Mucosa of descending colon (tissue), 3 donors: Measurements from ENCODE around the gene LEFTY1. TPM values are rescaled to one million over a fixed set of nuclear protein-coding genes. Genes with fewer than 3 reads are reported as not detected.
"Not testable (repeated sequence)": the region's sequence is repeated elsewhere in the genome, so short reads cannot be mapped to it uniquely, and the experiment has no call there.

Experiments
- ATAC-seq: fragments of 200-7000 bp; cut with Tn5 transposase; one replicate; pipeline ENCODE4 v1.9.1; 2020; ENCODE audit warnings: mild to moderate bottlenecking, moderate library complexity
- DNase-seq, 3 donors: peaks; one replicate each; pipeline ENCODE4 v3.0.0-alpha.2; 2020
- H3K36me3 ChIP-seq: fragments of 200-600 bp; one replicate; pipeline ENCODE4 v1.8.0; 2021; ENCODE audit warnings: low read depth, mild to moderate bottlenecking
- H3K4me1 ChIP-seq: fragments of 200-600 bp; one replicate; pipeline ENCODE4 v1.8.0; 2021; ENCODE audit warnings: low read depth, mild to moderate bottlenecking
- H3K4me3 ChIP-seq: fragments of 200-600 bp; one replicate; pipeline ENCODE4 v1.8.0; 2021; ENCODE audit warnings: mild to moderate bottlenecking
- H3K9me3 ChIP-seq: fragments of 200-600 bp; one replicate; pipeline ENCODE4 v1.8.0; 2021; ENCODE audit warnings: mild to moderate bottlenecking
- intact Hi-C, 2 donors: fragments of 100-400 bp; cut with DNase I in 1 of 2; cut with micrococcal nuclease in 1 of 2; formaldehyde crosslinking; loops; one replicate each; pipeline versions ENCODE4 v1.11.0 to v1.11.1; 2022; cut with DNase I, micrococcal nuclease
- long read RNA-seq, 2 donors: library from polyadenylated mRNA; unstranded; transcript quantifications; one replicate each; pipeline ENCODE4 v2.0.0, GENCODE V29; 2019 to 2021
- total RNA-seq, 3 donors: library from RNA; stranded (reverse); fragmentation: NEBNext Ultra II Directional in 2 of 3; extraction: Animal tissue kit (Norgen Biotek cat#: 25700) in 2 of 3; gene quantifications; one replicate each; pipeline versions ENCODE4 v1.2.1 to v1.2.4, GENCODE V29; 2021 to 2023
- TF ChIP-seq, protein P1 (sequence below): fragments of 200-600 bp; IDR thresholded peaks from one replicate; pipeline ENCODE4 v1.8.0; 2022; ENCODE audit warnings: antibody characterized with exemption, mild to moderate bottlenecking
- donor health status: DM: no; HTN: no; CAD: no; lungs with moderate emphysema.
- donor health status: DM: no; HTN: no; CAD: no.
- donor health status: DM: no; HTN: yes; CAD: no.

LEFTY1 gene
- total RNA-seq: 100 to 1,000 TPM in 1 of 3 donors, 10 to 100 TPM in 2; 27.3 to 199 (median 60.3) TPM
- long read RNA-seq, donor 1, transcript LEFTY1-201 (4 exons, 1,626 nt): major isoform, 40 of 49 reads
- long read RNA-seq, donor 1, partial matches to known transcripts: 8 of 49 reads
- long read RNA-seq, donor 1, other reads (novel, unspliced or antisense): 1 of 49 reads
- long read RNA-seq, donor 2, transcript LEFTY1-201 (4 exons, 1,626 nt): major isoform, 507 of 521 reads
- long read RNA-seq, donor 2, partial matches to known transcripts: 8 of 521 reads
- long read RNA-seq, donor 2, other reads (novel, unspliced or antisense): 6 of 521 reads

DNA sequence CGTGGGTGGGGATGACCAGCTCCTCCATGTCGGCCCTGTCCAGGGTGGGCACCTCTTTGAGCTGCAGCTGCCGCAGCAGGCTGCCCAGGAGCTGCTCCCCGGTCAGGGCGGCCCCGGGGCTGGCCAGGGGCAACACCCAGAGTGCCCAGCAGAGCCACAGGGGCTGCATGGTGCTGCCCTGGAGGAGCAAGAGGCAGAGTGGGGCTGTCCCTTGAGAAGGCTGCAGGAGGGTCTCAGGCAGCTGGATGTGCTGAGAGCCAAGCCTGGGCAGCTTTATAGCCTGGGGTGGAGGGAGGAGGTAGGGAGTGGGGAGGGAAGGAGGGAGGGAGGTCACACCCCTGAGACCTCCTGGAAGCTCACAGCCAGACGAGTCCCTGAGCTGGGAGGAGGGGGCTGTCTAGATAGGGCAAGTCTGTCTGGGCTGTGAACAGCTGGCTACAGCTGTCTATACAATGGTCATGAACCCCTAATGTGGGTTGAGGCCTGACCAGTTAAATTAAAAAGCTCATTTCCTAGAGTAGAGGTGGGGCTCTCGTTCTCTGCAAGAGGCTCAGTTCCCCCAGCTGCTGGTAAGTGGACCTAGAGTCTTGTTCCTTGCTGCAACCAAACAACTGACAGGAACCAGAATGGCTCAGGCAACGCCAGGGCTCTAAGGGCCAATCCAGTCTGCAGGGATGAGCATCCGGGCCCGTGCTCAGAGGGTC is at the start of gene LEFTY1:
Gene LEFTY1 (minus strand): TSS at position 249 of the 704 bp plus-strand sequence. CDS start 80 bp downstream, at position 169.
- intact Hi-C loops: no loop called here
- TF ChIP-seq, protein P1, sequence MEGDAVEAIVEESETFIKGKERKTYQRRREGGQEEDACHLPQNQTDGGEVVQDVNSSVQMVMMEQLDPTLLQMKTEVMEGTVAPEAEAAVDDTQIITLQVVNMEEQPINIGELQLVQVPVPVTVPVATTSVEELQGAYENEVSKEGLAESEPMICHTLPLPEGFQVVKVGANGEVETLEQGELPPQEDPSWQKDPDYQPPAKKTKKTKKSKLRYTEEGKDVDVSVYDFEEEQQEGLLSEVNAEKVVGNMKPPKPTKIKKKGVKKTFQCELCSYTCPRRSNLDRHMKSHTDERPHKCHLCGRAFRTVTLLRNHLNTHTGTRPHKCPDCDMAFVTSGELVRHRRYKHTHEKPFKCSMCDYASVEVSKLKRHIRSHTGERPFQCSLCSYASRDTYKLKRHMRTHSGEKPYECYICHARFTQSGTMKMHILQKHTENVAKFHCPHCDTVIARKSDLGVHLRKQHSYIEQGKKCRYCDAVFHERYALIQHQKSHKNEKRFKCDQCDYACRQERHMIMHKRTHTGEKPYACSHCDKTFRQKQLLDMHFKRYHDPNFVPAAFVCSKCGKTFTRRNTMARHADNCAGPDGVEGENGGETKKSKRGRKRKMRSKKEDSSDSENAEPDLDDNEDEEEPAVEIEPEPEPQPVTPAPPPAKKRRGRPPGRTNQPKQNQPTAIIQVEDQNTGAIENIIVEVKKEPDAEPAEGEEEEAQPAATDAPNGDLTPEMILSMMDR: no peak
- DNase-seq: peak; percentile 64 to 83 (median 74)
- peak within 1 kb of the TSS; percentile 22 for H3K4me3 ChIP-seq
- peak; percentile 61 for ATAC-seq
- H3K36me3 ChIP-seq: no peaks in the 10 kb centered on the region
- peaks cover 23% of the 10 kb centered on the region for H3K4me1 ChIP-seq
- H3K9me3 ChIP-seq: no peaks in the 10 kb centered on the region

DNA sequence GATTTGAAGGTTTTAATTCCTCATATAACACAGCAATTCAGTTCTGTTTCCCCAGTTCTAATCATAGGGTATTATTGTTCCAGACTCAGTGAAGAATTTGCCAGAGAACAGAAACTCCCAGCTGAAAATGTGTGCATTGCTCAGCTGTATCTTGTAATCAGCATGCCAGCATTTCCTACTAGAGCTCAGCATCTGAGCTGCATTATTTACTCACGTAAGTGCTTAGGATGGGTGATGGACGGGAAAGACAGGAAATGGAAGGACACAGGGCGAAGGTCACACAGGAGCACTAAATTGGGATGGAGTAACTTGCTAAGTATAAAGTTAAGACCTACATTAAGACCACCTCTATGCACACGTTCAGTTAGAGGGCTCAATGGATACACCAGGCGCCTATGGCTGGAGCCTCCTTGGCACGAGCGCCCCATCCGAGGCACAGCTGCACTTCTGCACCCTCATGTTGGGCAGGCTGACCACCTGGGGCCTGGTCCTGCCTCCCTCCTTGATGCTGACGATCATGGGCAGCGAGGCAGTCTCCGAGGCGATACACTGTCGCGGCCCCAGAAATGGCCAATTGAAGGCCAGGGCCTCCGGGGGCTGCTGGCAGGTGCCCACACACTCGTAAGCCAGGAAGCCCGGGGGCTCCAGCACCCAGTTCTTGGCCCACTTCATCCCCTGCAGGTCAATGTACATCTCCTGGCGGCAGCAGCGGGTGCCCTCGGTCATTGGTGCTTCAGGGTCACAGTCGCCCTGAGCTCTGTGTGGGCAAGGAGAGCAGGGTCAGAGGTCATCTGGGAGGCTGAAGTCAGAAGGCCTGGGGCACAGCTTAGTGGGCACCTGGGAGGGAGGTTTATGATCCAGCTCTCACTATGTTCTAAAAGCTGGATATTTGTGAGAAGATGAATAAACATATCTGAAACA is 48.4 kb upstream of the LEFTY1 start:
- H3K36me3 ChIP-seq: no peaks in the 10 kb centered on the region
- no peaks in the 10 kb centered on the region for H3K4me1 ChIP-seq
- no peak for ATAC-seq
- TF ChIP-seq, protein P1: no peak
- no peak for DNase-seq
- no peak overlapping the region for H3K4me3 ChIP-seq
- H3K9me3 ChIP-seq: no peaks in the 10 kb centered on the region
- intact Hi-C loops: no loop called here

DNA sequence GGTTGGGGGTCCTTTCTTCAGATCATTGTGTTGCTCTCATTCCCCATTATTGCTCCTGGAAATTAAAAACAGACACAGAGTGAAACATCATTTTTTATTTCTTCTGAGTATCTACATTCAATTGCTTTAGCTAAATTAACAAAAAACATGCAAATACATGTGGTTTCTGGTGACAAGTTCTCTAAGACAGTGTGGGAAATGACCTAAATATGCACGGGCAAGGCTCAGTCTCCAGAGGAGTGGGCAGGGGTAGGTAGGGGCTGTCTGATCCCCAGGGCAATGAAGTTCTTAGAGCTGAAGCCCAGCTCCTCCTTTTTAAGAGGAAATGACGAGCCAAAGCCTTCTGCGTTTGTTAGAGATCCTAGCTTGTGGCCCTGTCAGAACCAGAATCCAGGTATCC is 47.6 kb upstream of the LEFTY1 start:
- H3K36me3 ChIP-seq: no peaks in the 10 kb centered on the region
- DNase-seq (no peak), ATAC-seq (no peak)
- TF ChIP-seq, protein P1: no peak
- H3K4me3 ChIP-seq: no peak overlapping the region
- no peaks in the 10 kb centered on the region for H3K9me3 ChIP-seq
- intact Hi-C loops: no loop called here
- no peaks in the 10 kb centered on the region for H3K4me1 ChIP-seq

DNA sequence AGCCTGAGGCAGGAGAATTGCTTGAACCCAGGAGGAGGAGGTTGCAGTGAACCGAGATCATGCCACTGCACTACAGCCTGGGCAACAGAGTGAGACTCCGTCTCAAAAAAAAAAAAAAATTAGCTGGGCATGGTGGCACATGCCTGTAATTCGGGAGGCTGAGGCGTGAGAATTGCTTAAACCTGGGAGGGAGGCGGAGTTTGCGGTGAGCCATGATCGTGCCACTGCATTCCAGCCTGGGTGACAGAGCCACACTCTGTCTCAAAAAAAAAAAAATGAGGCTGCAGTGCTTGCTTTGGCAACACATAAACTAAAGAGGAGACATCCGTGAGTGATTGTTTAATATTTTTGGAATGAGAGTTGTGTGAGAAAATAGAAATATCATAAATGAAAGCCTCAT is 47.1 kb upstream of the LEFTY1 start:
- H3K36me3 ChIP-seq, DNase-seq, H3K4me3 ChIP-seq, H3K9me3 ChIP-seq, intact Hi-C loops, ATAC-seq, H3K4me1 ChIP-seq: not testable (repeated sequence)

- H3K9me3 ChIP-seq: no peaks in the 10 kb centered on the region
- H3K36me3 ChIP-seq: no peaks in the 10 kb centered on the region
- H3K4me1 ChIP-seq: no peaks in the 10 kb centered on the region
- TF ChIP-seq, protein P1: no peak
- DNase-seq (no peak), ATAC-seq (no peak)
- intact Hi-C loops: no loop called here
- no peak overlapping the region for H3K4me3 ChIP-seq
Observed at GRCh38 chr1:225934711-225935110, 45.8 kb upstream of the LEFTY1 start.
